ENCODE results near the gene ITGB3BP. TPM values are rescaled to one million over a fixed set of nuclear protein-coding genes. Genes with fewer than 3 reads are reported as not detected.

ITGB3BP gene
- total RNA-seq, 2 donors from 2014 or later, result 46.4 to 55.2 TPM

GRCh38 chr1:63418101-63418500 is 104.9 kb downstream of the ITGB3BP start:
- H3K4me3 Mint-ChIP-seq, result no peak overlapping the region
- no peak for ATAC-seq (replicated peaks)
- no peaks in the 10 kb centered on the region for H3K9me3 Mint-ChIP-seq
- H3K4me1 Mint-ChIP-seq, result peaks cover 5% of the 10 kb centered on the region
- no peak overlapping the region for H3K27ac Mint-ChIP-seq
- H3K27me3 Mint-ChIP-seq, result no peaks in the 10 kb centered on the region
- peaks cover 82% of the 10 kb centered on the region for H3K36me3 Mint-ChIP-seq (ENCODE audit: low read depth)

GRCh38 chr1:63414691-63415365 is 108.2 kb downstream of the ITGB3BP start:
- Mint-ChIP-seq H3K9me3 (no peaks in the 10 kb centered on the region), H3K4me1 (peaks cover 5% of the 10 kb centered on the region), H3K27ac (no peak overlapping the region), H3K36me3 (ENCODE audit: low read depth) (peaks cover 86% of the 10 kb centered on the region), H3K4me3 (no peak overlapping the region), H3K27me3 (no peaks in the 10 kb centered on the region)
- ATAC-seq (replicated peaks), result no peak

- peaks cover 5% of the 10 kb centered on the region for H3K4me1 Mint-ChIP-seq
- no peaks in the 10 kb centered on the region for H3K9me3 Mint-ChIP-seq
- H3K36me3 Mint-ChIP-seq (ENCODE audit: low read depth), result peaks cover 77% of the 10 kb centered on the region
- H3K27me3 Mint-ChIP-seq, result no peaks in the 10 kb centered on the region
- no peak for ATAC-seq (replicated peaks)
- H3K27ac Mint-ChIP-seq, result no peak overlapping the region
- no peak overlapping the region for H3K4me3 Mint-ChIP-seq
Observed at GRCh38 chr1:63413394-63413793, 109.6 kb downstream of the ITGB3BP start.

- ATAC-seq (replicated peaks), result no peak
Observed at GRCh38 chr1:63411066-63411465, 112.0 kb downstream of the ITGB3BP start.

GRCh38 chr1:63408331-63408730 is 114.7 kb downstream of the ITGB3BP start:
- Mint-ChIP-seq H3K4me3 (no peak overlapping the region), H3K4me1 (no peaks in the 10 kb centered on the region), H3K27me3 (no peaks in the 10 kb centered on the region), H3K9me3 (no peaks in the 10 kb centered on the region), H3K27ac (no peak overlapping the region), H3K36me3 (ENCODE audit: low read depth) (peaks cover 77% of the 10 kb centered on the region)
- no peak for ATAC-seq (replicated peaks)

More at GRCh38 chr1:63411066-63411465, 112.0 kb downstream of the ITGB3BP start:
- H3K9me3 Mint-ChIP-seq, result no peaks in the 10 kb centered on the region
- H3K27ac Mint-ChIP-seq, result no peak overlapping the region
- H3K4me1 Mint-ChIP-seq, result peaks cover 2% of the 10 kb centered on the region
- no peaks in the 10 kb centered on the region for H3K27me3 Mint-ChIP-seq
- no peak overlapping the region for H3K4me3 Mint-ChIP-seq
- H3K36me3 Mint-ChIP-seq (ENCODE audit: low read depth), result peaks cover 76% of the 10 kb centered on the region

- Mint-ChIP-seq H3K4me1 (no peaks in the 10 kb centered on the region), H3K27me3 (no peaks in the 10 kb centered on the region), H3K4me3 (no peak overlapping the region), H3K27ac (no peak overlapping the region), H3K9me3 (no peaks in the 10 kb centered on the region), H3K36me3 (ENCODE audit: low read depth) (peaks cover 74% of the 10 kb centered on the region)
- ATAC-seq (replicated peaks), result no peak
Observed at GRCh38 chr1:63407002-63407401, 116.0 kb downstream of the ITGB3BP start.

GRCh38 chr1:63405987-63406386 is 117.0 kb downstream of the ITGB3BP start:
- Mint-ChIP-seq H3K9me3 (no peaks in the 10 kb centered on the region), H3K4me1 (no peaks in the 10 kb centered on the region), H3K27ac (no peak overlapping the region), H3K36me3 (ENCODE audit: low read depth) (peaks cover 70% of the 10 kb centered on the region), H3K4me3 (no peak overlapping the region), H3K27me3 (no peaks in the 10 kb centered on the region)
- no peak for ATAC-seq (replicated peaks)

GRCh38 chr1:63405021-63405420 is 118.0 kb downstream of the ITGB3BP start:
- no peak for ATAC-seq (replicated peaks)
- no peaks in the 10 kb centered on the region for H3K9me3 Mint-ChIP-seq
- H3K4me3 Mint-ChIP-seq, result no peak overlapping the region
- H3K36me3 Mint-ChIP-seq (ENCODE audit: low read depth), result peaks cover 72% of the 10 kb centered on the region
- H3K27me3 Mint-ChIP-seq, result no peaks in the 10 kb centered on the region
- H3K4me1 Mint-ChIP-seq, result no peaks in the 10 kb centered on the region
- H3K27ac Mint-ChIP-seq, result no peak overlapping the region

GRCh38 chr1:63403386-63403785 is 119.6 kb downstream of the ITGB3BP start:
- Mint-ChIP-seq H3K9me3 (no peaks in the 10 kb centered on the region), H3K4me3 (no peak overlapping the region), H3K27me3 (no peaks in the 10 kb centered on the region), H3K36me3 (ENCODE audit: low read depth) (peaks cover 77% of the 10 kb centered on the region), H3K27ac (no peak overlapping the region), H3K4me1 (no peaks in the 10 kb centered on the region)
- peak; percentile 70 for ATAC-seq (replicated peaks)

GRCh38 chr1:63401945-63402344 is 121.1 kb downstream of the ITGB3BP start:
- H3K27me3 Mint-ChIP-seq, result no peaks in the 10 kb centered on the region
- H3K4me3 Mint-ChIP-seq, result no peak overlapping the region
- peaks cover 78% of the 10 kb centered on the region for H3K36me3 Mint-ChIP-seq (ENCODE audit: low read depth)
- no peak overlapping the region for H3K27ac Mint-ChIP-seq
- H3K9me3 Mint-ChIP-seq, result no peaks in the 10 kb centered on the region
- no peak for ATAC-seq (replicated peaks)
- no peaks in the 10 kb centered on the region for H3K4me1 Mint-ChIP-seq

Other genes with a start within 250 kb of the ITGB3BP start
- not detected for gene FOXD3, start 200.7 kb downstream of the ITGB3BP start, total RNA-seq
- 10 to 100 TPM; 18.1 to 20.4 TPM for gene ALG6, start 155.6 kb downstream of the ITGB3BP start, total RNA-seq
- gene EFCAB7, start 300 bp upstream of the ITGB3BP start, total RNA-seq, result 10 to 100 TPM in 1 of 2 donors, 1 to 10 TPM in 1; 9.7 to 10.5 TPM
- gene PGM1, start 70.2 kb upstream of the ITGB3BP start, total RNA-seq, result 10 to 100 TPM; 34.8 to 42.7 TPM